Measurements from ENCODE around the gene DUSP2. TPM values are rescaled to one million over a fixed set of nuclear protein-coding genes. Genes with fewer than 3 reads are reported as not detected.

The DUSP2 gene
- total and polyA plus RNA-seq, 10 of the 15 experiments (the other 5 are each of a cell fraction or from before 2014, with no cell fraction given), result 9.7 to 212 (median 57.2) TPM

DNA sequence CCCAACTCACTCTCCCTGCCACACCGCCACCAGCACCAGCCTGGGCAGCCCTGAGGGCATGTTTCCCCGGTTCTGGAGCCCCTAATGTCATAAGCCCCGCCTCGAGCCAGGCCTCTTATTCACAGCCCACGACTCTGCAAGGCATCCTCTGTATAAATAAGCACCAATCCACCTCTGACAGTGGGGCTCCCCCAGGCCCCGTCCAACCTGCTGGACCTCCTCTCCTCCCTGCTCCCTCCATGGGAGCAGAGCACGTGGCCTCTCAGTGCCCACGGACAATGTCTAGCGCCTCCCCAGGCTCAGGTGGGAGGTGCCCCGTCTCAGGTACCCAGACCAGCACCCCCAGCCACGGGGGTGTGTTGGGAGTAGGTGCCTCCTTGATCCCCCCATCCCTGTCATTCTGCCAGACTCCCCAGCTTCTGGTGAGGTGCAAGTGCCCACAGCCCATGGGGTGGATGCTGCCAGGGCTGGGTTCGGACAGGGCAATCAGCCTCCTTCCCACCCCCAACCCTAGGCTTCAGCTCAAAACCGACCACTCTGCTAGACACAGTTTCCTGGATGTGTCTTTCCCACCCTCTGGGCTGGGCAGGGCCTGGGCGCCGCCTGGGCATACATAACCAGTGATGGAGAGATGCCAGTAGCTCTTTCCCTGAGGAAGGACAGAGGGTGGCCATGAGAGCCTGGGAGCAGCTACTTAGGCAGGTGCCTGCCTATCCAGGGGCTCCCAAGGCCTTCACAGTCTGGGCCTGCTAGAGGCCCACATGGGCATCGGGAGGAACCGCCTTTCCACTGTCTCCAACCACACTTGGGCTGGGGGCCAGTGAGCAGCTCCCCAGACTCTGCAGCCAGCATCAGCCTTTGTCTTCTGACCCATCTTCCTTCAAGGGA, 27.3 kb downstream of the DUSP2 start:
- CTCF ChIA-PET, result interaction anchor here (1.0 to 3.8 kb wide), 14 partner anchors 13 to 290 kb away, joined by 3 to 33 read pairs (median 6); partner anchors contain the start of gene ASTL
- H3K79me2 ChIP-seq (ENCODE audit: control insufficient read depth, insufficient read depth, low read length), result no peaks in the 10 kb centered on the region
- RAD21 ChIA-PET (ENCODE audit: unreplicated experiment), result interaction anchor here (0.7 to 2.8 kb wide), 12 partner anchors 20 to 392 kb away, joined by 3 to 21 read pairs (median 3); no protein-coding TSS in a partner anchor
- BruUV-seq (replicated peaks), result no TSS peak
- H3K4me3 ChIP-seq, result no peak overlapping the region
- SMC1A ChIA-PET (ENCODE audit: uncharacterized antibody, unreplicated experiment), result interaction anchor here (0.7 to 1.6 kb wide), 8 partner anchors 34 to 126 kb away, joined by 3 to 12 read pairs (median 4); partner anchors contain the start of gene ANKRD36C
- WGBS (ENCODE audit: insufficient coverage, insufficient replicate concordance, low lambda C conversion rate, missing lambda C conversion rate), result 34% methylated on average over 17 of the region's 17 CpGs
- DNase-seq (ENCODE audit: low read depth, low spot score), result no peak
- no peaks in the 10 kb centered on the region for H3K36me3 ChIP-seq (ENCODE audit: control insufficient read depth in 2 of 2, insufficient read depth in 2 of 2, low read length in 1 of 2)
- peak; percentile 21 for ATAC-seq
- no peak overlapping the region for H3K9ac ChIP-seq (ENCODE audit: control insufficient read depth, insufficient read depth, low read length)
- TF ChIP-seq ATF7 (IDR thresholded peaks at IDR 0.05; ENCODE audit: low read depth), result no peak
- TF ChIP-seq, protein P1, sequence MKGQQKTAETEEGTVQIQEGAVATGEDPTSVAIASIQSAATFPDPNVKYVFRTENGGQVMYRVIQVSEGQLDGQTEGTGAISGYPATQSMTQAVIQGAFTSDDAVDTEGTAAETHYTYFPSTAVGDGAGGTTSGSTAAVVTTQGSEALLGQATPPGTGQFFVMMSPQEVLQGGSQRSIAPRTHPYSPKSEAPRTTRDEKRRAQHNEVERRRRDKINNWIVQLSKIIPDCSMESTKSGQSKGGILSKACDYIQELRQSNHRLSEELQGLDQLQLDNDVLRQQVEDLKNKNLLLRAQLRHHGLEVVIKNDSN (IDR thresholded peaks at IDR 0.05; ENCODE audit: borderline replicate concordance, extremely low read length, insufficient read depth, low read depth, low read length), result peak; percentile 10
- no peak overlapping the region for H3K27ac ChIP-seq (ENCODE audit: control insufficient read depth, insufficient read depth)
- FAIRE-seq, result no peak
- peaks cover 10% of the 10 kb centered on the region for H3K4me1 ChIP-seq (ENCODE audit: control insufficient read depth, insufficient read depth, low read length)
- in situ Hi-C loops (cut with MboI), result no loop called here
- H3K27me3 ChIP-seq (replicated peaks in 1 of 2; ENCODE audit: control insufficient read depth in 2 of 2, insufficient read depth in 2 of 2, low read length in 1 of 2), result peaks cover 0 to 1% of the 10 kb centered on the region in 2 experiments; a peak in 2 of 4 replicates
- H2AFZ ChIP-seq (ENCODE audit: control insufficient read depth, low read depth, low read length), result no peak overlapping the region
- no peaks in the 10 kb centered on the region for H3K9me3 ChIP-seq (replicated peaks; ENCODE audit: control insufficient read depth, insufficient read depth, low read length)
- H3K4me2 ChIP-seq (ENCODE audit: control insufficient read depth, insufficient read depth), result peak overlapping the region; percentile 93; the same call in 1 of the 2 replicates
- no peaks in the 10 kb centered on the region; the same call in 1 of the 2 replicates for H4K20me1 ChIP-seq (ENCODE audit: control insufficient read depth, insufficient read depth)
- POLR2A ChIA-PET, result interaction anchor here (1.3 kb wide), 1 partner anchor 20 kb away, joined by 3 read pairs; the partner anchor contains the start of gene ASTL
- intact Hi-C loops (cut with micrococcal nuclease; ENCODE audit: unreplicated experiment), result loop anchor here (2.0 to 5.0 kb wide), 2 partner anchors 125 to 149 kb away; partner anchors contain the start of genes CIAO1 and TMEM127

All from GM12878 (cell line).